GM13977 (cell line): ENCODE data around the gene DPP10.

Experiments
- DNase-seq: peaks from one replicate; pipeline ENCODE4 v3.0.0; 2012; ENCODE audit warnings: low spot score
- in situ Hi-C: fragments of 300-500 bp; cut with MboI; formaldehyde crosslinking; loops from one replicate; pipeline ENCODE4 v1.12.0; 2022; ENCODE audit warnings: low sequenced_read_pairs, low pct_unique_long_range_greater_than_20kb, mixed read lengths, inconsistent platforms; ENCODE audit not compliant: unreplicated experiment
- TF ChIP-seq, protein P1 (sequence below): IDR thresholded peaks from 2 replicates; pipeline ENCODE4 v1.5.1; 2012; ENCODE audit warnings: mild to moderate bottlenecking, control low read depth; ENCODE audit not compliant: insufficient read depth; ENCODE audit errors: extremely low read depth, missing control alignments

Gene DPP10

DNA sequence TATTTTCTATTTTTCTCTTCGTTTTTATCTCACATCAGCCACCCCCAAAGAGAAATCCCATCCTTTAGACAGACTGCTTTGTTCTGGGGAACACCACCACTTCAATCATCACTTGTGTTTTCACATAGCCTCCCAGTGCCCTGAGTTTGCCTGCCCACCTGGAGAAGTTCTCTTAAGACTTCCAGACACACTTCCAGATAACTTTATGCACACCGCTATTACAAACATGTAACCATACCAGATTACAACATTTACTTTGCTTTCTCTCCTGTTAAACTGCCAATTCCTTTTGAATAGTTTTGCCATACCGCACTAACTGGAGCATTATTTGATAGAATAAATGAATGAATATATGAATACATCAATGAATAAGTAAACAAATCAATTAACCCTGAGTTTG lies 1353.6 kb downstream of the DPP10 start:
- TF ChIP-seq, protein P1, sequence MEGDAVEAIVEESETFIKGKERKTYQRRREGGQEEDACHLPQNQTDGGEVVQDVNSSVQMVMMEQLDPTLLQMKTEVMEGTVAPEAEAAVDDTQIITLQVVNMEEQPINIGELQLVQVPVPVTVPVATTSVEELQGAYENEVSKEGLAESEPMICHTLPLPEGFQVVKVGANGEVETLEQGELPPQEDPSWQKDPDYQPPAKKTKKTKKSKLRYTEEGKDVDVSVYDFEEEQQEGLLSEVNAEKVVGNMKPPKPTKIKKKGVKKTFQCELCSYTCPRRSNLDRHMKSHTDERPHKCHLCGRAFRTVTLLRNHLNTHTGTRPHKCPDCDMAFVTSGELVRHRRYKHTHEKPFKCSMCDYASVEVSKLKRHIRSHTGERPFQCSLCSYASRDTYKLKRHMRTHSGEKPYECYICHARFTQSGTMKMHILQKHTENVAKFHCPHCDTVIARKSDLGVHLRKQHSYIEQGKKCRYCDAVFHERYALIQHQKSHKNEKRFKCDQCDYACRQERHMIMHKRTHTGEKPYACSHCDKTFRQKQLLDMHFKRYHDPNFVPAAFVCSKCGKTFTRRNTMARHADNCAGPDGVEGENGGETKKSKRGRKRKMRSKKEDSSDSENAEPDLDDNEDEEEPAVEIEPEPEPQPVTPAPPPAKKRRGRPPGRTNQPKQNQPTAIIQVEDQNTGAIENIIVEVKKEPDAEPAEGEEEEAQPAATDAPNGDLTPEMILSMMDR, result no peak
- no peak for DNase-seq
- in situ Hi-C loops, result no loop called here

DNA sequence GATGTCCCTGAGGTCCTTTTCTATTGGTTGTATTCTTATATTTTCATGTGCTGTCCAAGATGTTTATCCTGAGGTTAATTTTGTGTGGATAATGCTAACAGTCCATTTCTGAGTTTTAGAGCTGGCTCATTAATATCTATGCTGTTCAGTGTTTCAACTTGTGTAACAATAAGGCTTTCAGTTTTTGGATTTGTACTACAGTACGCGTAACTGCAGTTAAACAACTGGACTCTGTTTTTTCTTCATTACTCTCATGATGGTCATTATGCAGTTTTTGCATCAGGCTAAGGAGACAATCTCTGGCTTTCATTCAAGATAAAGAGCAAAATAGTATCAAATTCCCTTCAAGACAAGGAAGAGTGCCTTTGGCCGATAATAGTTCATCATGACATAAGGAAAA lies 1364.8 kb downstream of the DPP10 start:
- TF ChIP-seq, protein P1, result no peak
- DNase-seq, result no peak
- in situ Hi-C loops, result no loop called here

GRCh38 chr2:115825912-115826311 lies 1383.5 kb downstream of the DPP10 start:
- DNase-seq, result no peak
- in situ Hi-C loops, result no loop called here
- TF ChIP-seq, protein P1, result no peak

- no peak for DNase-seq
- in situ Hi-C loops, result no loop called here
- TF ChIP-seq, protein P1, result no peak
These were observed 1390.8 kb downstream of the DPP10 start for GRCh38 chr2:115833196-115833595.

DNA sequence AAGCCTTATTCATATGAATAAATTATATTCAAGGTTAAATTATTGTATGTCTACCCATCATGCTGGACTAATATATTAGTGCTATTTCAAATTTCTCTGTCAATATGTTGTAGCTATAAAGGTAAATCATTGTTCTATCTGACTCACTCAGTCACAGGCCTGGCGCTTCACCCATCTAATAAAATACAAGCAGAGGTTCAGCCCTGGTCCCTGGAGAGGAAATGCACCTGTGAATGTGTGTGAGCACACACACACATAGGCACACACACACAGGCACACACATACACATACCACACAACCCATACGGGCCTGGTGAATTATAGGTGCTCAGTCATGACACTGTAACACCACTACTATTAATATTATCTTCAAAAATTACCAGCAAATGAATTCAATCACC lies 1396.1 kb downstream of the DPP10 start:
- in situ Hi-C loops, result no loop called here
- TF ChIP-seq, protein P1, result no peak
- DNase-seq, result no peak

DNA sequence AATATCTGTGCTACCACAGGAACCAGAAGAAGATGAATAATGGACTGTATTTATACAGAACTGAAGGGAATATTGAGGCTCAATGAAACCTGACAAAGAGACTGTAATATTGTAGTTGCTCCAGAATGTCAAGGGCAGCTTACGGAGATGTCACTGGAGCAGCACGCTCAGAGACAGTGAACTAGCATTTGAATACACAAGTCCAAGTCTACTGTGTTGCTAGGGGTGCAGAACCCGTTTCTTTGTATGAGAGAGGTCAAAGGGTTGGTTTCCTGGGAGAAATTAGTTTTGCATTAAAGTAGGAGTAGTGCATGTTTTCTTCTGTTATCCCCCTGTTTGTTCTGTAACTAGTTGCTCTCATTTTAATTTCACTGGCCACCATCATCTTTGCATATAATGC lies 1399.9 kb downstream of the DPP10 start:
- in situ Hi-C loops, result no loop called here
- TF ChIP-seq, protein P1, result no peak
- no peak for DNase-seq

DNA sequence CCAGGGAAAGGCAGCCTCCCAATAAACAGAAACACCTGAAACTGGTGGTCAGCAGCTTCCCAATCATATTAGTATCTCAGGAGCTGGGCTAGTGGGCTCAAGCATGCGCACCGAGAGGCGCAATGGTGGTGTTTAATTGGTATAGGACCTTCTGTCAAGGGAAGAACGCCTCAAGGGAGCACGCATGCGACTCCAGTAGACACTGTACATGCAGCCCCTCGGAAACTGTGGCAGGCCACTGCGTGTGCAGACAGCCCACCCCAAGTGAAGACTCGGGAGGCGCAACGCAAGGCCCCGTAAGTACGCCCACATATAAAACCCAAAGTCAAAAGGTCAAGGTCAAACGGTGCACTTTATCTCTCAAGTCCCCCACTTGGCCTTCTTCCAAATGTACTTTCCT lies 1405.8 kb downstream of the DPP10 start:
- DNase-seq, result no peak
- in situ Hi-C loops, result no loop called here
- TF ChIP-seq, protein P1, result no peak
